ENCODE measurements around the gene MALL.
"Not testable (repeated sequence)": the region's sequence is repeated elsewhere in the genome, so short reads cannot be mapped to it uniquely, and the experiment has no call there.

MALL gene

DNA sequence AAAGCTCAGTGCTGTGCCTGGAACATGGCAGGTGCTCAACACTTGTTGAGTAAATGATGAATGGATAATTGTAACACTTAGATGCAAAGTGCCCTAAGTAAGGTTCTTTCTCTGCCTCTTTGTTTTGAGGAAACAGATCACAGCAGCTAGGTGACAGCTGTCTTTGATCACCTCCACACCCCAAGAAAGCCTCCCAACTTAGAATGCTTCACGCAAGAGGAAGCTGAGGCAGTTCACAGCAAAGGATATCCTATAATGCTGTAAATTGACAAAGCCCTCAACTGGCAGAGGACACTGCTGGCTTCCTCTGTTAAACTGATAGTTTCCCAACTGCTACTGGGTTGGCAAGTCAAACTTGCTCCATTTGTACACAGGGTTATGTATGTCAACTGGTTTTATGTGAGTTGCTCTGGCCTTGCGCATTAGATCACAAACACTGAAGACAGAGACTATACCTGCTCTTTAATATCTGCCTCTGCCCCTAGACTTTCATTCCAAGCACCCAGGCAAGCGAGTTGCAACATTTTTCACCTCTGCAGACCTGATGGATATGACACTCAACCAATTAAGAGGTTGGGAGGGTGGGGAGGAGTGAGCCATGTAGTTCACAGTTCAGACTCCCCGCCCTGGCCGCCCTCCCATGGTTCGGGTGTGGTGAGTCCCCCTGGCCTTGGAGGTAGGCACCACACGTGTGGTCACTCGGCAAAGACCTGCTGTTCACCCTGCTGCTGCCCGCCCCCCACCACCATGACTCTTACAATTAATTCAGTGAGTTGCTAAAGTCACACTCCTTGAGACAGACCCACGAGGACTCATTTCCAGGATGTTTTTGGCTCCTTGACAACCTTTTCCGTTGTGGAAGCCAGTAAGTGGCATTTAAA is 4.8 kb upstream of the MALL start:
- no peak for DNase-seq

DNA sequence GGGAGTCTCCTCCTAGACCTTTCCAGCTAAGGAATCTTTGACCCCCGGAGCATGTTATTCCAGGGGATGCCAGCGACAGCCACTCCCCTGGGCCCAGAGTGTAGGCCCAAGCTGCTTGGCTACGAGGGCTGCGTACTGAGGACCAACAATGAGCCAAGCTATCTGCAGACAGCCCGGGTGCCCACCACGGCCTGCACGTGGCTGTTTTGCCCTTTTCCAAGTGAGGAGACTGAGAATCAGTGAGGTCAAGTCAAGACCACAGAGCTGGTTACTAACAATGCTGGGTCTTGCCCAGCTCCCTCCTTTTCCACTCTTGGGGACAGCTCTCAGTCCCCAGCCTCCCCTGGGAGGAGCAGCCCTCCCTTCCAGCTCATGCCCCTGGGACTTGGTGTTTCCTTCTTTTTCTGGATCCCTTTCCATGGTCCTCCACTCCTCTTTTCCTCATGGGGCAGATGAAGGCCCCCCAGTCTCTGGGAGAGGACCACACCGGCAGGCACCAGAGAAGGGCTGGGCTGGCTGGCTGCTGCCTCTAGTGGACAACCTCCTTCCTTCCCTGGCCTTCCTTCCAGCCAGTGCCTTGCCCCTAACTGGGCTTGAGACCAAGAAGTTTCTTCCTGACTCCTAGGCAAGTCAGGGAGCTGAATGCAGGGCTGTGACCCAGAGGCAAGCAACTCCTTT is 550 bp upstream of the MALL start:
- no peak for DNase-seq

DNA sequence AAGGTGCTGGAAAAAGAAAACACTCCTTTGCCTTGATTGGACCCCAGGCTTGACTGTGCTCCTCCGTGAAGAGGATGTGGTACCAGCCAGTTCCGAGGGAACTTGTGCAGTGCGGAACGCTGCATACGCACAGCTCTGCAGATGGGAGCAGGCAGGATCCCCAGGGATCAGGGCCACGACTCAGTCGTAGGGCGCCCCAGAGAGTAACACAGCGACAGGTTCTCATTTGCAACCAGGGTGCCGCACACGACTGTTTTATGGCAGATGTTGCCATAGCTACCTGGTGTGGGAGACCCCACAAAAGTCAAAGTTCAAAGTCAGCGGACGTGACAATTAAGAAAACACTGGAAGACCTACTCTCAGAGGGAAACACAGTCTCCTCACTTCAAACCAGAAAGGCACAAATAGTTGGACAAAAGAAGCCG is 779 bp downstream of the MALL start:
- DNase-seq, result no peak

DNA sequence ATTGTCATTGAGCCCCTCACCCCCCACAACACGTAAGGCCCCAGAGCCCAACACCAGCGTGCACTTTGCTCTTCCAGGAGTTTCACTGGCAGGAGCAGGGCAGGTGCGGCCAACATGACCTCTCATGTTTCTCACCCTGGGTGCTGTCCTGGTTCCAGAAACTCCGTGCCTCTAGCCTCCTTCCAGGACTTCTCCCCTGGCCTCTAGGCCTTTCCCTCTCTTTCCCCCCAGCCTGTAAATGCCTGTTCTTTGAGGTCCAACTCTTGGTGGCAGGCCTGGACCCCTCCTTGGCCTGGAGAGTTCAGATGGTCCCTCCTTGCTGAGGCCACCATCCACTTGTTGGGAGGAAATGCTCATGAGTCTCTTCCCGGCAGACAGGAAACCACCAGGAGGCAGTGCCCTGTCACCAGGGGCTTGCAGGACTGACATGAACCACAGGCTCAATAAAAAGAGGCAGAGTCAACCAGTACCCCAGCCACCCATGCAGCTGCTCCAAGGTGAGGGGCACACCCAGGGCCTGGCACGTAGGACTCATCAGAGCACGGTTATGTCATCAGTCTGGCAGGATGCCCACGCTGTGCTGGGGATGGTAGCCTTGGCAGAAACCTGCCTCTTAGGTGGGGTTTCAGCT is 1.5 kb downstream of the MALL start:
- DNase-seq, result no peak

DNA sequence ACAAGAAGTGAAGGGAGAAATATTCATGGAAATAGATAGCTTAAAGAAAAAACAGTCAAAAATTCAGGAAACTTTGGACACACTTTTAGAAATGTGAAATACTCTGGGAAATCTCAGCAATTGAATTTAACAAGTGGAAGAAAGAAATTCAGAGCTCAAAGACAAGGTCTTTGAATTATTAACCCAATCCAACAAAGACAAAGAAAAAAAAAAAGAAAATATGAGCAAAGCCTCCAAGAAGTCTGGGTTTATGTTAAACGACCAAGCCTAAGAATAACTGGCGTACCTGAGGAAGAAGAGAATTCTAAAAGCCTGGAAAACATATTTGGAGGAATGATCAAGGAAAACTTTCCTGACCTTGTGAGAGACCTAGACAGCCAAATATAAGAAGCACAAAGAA is 7.3 kb downstream of the MALL start:
- DNase-seq, result not testable (repeated sequence)

DNA sequence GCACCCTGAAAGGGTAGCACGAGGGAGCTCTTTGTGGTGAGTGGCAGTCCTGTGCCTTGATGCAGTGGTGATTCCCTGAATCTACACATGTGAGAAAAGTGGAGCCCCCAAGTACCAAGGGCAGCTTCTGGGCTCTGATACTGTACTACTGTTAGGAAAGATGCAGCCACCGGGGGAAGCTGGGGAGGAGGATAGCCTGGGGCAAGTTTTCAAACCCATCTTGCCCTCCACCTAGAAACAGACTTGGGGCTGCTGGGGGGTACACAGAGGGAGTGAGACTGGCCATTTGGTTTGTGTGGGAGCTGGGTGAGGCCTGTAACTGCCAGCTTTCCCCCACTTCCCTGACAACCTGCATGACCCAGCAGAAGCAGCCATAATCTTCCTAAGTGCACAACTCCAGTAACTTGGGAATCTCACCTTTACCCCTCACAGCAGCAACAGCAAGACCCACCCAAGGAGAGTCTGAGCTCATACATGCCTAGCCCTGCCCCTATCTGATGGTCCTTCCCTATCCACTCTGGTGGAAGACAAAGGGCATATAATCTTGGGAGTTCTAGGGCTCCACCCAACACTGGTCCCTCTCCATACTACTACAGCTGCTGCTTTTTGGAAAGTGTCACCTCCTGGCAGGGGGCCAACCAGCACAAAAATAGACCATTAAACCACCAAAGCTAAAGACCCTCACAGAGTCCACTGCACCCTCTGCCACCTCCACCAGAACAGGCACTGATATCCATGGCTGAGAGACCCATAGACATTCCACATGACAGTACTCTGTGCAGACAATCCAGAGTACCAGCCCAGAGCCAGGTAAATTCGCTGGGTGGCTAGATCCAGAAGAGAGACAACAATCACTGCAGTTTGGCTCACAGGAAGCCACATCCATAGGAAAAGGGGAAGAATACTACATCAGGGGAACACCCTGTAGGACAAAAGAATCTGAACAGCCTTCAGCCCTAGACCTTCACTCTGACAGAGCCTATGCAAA is 8.2 kb downstream of the MALL start:
- DNase-seq, result no peak

DNA sequence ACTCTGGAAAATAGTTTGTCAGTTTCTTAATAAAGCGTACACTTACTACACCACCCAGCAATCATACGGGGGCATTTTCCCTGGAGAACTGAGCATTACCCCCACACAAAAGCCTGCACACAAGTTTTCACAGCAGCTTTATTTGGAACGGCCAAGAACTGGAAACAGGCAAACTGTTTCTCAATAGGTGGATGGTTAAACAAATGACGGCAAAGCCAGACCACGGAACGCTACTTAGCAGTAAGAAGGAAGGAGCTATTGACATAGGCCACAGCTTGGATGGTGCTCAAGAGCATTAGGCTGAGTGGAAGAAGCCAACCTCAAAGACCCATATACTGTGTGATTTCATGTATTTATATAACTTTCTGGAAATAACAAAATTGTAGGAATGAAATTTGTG is 9.0 kb downstream of the MALL start:
- no peak for DNase-seq

DNA sequence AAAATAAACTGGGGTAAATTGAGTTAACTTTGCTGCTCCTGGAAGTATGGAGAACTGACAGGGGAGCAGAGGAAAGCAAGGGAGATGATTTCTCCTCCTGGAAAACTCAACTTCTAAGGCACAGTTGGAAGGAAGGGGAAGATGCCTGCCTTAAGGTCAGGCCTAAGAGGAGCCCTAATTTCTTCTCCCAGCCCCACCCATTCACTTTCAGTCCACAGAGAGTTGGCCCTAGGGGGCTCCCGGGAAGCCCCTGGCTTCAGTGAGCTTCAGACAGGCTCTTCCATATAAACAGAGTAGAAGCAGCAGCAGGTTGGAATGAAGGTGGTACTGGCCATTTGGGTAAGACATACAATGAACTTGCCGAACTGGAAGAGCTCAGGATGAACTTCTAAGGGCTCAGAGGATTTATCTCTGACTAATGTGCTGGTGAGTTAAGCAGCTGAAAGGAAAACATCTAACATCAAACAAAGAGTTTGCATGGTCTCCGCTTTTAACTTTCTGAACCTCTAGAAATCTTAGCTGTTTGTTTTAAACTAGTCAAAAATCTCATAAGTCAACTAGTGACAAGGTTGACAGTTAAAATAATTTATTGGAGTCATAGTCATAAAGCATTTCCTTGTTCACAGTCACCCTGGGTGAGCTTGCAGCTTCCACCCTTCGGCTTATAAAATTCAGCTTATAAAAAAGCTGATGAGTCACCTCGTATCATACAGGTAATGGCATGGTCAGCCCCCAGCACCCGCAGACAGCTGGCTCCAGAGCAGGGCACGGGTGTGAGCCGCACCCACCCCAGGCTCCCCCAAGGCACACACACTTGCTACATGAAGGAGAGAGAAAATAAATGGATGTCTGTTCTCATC is 9.8 kb downstream of the MALL start:
- no peak for DNase-seq

DNA sequence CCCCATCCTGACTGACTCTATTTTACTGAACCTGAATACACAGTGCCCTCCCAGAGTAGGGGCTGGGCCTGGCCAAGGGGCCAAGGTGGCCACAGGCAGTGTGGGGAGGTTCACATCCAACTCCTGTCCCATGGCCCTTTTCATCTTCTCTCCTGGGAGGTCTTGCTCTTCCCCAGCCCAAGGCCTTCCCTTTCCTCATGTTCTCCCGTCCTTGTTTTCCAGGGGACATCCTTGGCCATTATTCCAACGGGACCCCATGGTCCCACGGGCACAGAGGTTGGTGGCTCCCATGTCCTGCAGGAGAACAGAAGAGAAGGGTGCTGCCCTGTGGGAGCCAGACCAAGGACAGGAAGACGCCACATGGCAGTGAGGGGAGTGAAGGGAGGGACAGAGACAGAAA is 10.4 kb downstream of the MALL start:
- DNase-seq, result no peak

DNA sequence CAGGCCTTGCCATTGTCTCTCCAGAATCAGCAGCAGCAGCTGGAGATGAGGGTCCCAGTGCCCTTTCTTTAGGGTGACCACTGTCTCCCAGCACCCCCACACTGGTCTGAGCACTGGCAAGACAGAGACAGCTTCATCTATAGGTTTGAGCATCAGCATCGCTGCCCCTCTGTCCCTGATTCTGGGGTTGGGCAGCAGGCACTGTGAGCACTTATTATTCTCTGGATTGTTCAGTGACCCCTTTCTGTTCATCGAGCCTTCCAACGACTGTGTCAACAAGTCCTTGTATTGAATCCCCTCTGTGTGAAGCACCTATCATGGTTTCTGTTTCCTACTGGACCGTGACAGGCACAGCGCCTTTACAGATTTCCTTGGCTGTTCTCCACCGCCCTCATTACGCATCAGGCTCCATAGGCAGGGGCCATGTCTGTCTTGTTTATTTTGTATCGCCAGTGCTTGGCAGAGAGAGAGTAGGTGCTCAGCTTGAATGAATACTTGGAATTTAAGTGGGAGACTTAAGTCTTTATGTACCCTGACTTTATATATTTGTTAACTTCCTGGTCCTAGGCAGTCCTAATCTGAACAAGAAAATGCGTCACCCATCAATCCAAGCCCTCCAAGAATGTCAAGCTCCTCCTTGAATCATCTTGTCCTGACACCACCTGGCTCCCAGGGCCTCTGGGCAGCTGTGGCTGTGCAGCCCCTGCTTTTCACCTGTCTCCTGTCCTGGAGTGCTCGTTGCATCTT is 11.4 kb downstream of the MALL start:
- no peak for DNase-seq

DNA sequence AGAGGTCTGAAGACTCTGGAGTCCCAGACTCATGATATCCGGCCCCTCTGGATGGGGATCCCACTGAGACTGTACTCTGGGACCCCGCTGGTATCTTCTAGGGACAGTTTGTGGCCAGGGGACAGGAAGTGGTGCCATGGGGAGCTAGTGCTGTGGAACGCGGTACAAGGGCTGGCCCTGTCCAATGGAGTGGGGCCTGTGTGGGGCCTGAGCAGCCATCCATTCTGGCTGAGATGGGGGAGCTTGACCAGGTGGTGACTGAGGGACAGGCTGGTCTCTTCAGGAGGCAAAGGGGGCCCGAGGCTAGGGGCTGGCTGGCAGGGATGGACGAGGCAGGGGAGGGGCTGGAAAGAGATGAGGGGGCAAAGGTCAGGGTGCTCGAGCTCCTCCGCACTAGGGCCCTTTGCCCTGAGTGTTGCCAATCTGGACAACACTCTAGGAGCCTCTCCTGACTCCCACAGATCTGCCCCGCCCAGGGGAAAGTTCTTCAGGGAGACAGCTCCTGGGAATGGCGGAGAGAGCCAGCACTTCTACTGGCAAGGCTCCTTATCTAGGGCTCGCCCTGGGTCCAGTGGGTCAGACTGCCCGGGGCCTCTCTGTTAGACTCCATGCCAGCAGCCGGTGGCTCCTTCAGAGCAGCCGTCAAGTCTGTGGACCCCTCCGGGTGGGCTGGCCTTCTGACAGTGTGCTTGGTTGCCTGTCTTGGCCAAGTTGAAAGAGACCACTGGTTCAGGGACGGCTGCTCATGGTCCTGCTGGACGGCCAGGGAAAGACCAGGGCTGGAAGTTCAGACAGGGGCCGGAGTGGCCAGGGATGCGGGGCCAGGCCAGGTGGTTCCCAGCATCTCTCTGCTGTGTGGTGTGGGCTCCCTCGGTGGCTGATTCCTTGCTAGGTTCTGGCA is 12.3 kb downstream of the MALL start:
- no peak for DNase-seq

DNA sequence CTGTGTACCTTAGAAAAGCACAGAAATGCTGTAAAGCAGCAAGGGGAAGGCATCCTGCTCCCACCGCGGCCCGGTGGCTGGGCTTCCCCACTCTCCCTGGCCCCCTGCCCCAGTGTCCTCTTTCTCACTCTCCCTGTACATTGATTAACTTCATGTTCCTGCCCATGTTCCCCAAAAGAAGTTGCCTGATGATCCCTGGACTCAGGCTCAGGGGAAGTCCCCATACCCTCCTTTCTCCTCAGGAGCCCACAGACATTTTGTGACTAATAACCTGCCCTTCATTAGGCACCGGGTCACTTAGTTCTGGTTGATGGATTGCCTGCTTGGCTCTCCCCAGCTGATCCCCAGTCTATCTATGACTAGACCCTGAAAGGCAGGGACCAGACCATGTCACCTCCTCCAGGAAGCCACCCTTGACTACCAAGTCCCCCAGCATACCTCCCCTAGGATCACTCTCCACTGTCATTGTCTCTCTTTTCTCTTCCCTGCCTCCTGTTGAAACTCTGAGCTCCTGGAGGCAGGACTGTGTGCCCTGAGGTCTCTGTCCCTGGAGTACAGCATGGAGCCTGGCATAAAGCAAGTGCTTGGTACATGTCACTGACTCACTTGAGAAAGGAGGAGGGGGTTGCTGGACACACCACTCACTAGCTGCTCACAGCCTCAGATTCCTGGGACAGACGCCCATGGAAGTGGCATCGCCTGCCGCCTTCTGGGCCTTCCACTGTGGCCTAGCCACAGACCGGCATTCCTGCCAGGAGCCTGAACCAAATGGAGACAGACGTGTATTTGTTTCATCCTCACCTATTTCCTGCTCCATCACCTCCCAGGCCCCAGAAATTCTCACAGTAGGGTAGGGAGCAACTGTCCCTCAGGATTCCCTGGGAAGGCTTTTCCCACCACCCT is 13.5 kb downstream of the MALL start:
- no peak for DNase-seq

DNA sequence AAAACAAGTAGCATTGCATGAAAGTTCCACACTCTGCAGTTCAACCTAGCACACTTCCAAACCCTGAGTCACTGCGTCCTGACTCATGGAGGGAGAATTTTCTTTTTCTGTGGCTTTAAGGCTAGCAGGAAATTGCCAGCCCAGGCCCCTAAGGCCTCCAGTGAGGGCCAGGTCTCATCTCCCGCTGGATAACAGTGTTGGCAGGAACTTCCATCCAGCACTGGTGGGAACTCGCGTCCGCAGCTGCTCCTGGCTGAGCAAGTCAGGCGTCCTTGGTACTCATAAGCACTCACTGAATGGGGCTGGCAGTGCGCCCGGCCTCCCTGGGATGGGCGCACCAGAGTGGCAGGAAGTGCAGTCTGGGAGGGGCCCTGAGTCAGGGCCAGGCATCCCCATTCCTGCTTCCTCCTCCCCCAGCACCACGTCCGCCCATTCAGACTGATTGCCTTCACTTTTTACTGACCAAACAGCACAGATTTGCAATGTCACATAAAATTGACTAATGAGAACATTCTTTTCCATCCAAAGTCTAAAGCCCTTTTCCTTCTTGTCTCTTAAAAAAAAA is 14.3 kb downstream of the MALL start:
- DNase-seq, result no peak

DNA sequence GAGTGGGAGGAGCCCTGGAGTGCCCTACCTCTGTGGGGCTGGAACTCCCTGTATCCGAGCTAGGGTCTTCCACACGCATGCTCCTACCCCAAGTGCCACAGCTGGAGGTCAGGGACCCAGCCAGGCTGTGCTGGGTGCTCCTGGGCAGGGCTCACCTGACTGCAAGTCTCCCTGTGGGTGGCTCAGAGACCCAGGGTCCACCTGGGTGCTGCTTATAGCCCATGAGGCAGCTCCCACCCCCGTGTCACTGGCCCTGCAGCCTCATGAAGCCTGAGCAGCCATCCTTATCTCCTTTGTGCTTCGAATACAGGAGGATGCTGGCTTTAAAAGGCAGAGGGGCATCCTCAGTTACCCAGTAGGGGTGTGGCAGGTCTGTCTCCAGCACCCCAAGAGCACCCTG is 14.7 kb downstream of the MALL start:
- DNase-seq, result not testable (repeated sequence)

DNA sequence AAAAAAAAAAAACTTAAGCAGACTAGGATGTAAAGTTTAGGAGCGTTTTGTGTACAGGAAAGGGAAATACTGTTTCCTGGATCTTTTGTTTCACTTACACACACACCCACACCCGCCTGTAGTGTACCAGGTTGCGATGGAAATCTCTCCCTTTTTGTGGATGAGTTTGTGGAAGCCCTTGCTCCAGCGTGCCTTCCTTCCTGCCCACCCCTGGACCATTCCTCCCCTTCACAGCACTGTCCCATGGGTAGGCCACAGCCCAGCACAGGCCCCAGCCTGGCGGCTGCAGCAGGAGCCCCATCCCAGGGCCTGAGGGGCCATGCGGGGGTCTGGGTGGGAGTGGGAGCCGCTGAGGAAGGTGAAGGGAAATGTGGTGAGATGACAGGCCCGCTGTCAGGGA is 15.1 kb downstream of the MALL start:
- no peak for DNase-seq

DNA sequence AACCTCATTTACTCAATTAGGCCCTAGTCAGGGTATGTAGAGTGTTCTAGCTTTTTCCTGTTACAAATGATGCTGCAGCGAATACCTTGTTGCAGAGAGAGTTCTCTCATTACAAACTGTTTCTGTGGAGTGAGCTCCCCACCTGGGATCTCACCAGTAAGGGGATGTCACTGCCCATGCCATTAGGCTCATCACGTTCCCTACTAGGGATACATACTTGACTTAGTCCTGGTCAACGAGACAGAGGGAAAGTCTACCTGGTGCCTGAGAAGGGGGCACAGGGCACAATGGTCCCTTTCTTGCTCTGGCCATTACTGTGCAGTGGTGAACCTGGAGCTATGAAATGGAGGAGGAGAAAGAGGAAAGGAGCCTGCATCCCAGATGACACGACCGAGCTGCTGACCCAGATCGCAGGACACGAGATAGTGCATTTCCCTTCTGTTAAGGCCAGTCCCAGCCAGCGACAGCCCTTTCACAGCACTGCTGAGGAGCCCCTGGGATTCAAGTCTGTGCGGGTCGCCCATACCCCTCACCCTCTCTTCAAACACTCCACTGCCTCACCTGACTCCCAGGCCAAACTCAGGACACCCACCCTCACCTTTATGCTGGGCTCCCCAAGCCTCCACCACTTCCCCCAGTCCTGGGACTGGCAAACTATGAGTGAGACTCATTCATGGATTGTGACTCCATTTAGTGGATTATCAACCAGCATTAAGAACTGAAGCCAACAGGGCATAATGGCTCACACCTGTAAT is 16.0 kb downstream of the MALL start:
- no peak for DNase-seq

DNA sequence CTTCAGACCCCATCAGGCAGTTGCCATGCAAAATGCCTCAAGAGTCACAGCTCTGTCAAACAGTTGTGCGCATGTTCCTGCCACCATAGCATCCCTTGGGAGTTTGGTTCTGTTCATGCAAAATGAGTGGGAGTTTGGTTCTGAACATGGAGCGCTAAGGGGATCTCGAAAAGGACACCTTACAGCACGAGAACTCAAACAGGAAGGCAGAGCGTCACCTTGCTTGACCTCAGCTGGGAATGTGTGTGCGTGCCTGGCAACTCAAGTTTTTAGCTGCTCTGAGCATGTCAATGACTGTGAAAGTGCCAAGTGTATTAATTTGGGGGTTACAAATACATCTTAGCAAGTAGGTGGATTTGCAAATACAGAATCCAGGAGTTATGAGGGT is 16.6 kb downstream of the MALL start:
- no peak for DNase-seq

All from activated effector memory CD4-positive, alpha-beta T cell treated with Interleukin-2 at 50 U/mL for 16 hours (primary cell).